ENCODE measurements around the gene PADI3.

GRCh38 chr1:17225140-17225539 lies 23.8 kb upstream of the PADI3 start:
- TF ChIP-seq POLR2AphosphoS5 (IDR thresholded peaks at IDR 0.05) (no peak), EP300 (IDR thresholded peaks at IDR 0.05) (no peak), POLR2A (IDR thresholded peaks at IDR 0.05) (no peak)
- TF ChIP-seq, protein P1, sequence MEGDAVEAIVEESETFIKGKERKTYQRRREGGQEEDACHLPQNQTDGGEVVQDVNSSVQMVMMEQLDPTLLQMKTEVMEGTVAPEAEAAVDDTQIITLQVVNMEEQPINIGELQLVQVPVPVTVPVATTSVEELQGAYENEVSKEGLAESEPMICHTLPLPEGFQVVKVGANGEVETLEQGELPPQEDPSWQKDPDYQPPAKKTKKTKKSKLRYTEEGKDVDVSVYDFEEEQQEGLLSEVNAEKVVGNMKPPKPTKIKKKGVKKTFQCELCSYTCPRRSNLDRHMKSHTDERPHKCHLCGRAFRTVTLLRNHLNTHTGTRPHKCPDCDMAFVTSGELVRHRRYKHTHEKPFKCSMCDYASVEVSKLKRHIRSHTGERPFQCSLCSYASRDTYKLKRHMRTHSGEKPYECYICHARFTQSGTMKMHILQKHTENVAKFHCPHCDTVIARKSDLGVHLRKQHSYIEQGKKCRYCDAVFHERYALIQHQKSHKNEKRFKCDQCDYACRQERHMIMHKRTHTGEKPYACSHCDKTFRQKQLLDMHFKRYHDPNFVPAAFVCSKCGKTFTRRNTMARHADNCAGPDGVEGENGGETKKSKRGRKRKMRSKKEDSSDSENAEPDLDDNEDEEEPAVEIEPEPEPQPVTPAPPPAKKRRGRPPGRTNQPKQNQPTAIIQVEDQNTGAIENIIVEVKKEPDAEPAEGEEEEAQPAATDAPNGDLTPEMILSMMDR (IDR thresholded peaks at IDR 0.05) = no peak
